ENCODE results near the gene RCC2.
A peak's percentile ranks its signal among the peaks of the same experiment; 100 is the strongest.

The RCC2 gene

DNA sequence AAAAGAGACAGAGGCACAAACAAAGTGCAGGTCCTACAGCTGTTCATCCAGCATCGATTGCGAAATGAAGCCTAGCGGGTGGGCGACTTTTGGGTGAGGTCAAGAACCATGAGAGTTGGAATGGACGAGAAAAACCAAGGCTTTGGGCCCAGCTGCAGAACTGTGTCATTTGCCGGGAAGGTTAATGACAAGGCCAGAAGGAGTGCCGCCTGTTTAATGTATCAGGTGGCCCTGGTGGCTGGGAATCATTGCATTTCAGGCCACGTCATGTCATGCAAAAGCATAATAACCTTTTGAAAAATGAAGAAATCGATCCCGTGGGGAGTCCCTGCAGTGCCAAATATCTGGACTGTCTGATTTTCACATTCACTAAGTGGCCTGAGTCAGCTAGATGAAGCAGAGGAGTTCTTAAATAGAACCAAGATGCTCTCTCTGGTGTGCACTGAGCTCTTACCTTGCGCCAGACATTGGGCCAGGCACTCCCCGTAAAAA is 8.1 kb upstream of the RCC2 start:
- DNase-seq (ENCODE audit: low read depth in 2 of 2, low spot score in 1 of 2) = no peak

DNA sequence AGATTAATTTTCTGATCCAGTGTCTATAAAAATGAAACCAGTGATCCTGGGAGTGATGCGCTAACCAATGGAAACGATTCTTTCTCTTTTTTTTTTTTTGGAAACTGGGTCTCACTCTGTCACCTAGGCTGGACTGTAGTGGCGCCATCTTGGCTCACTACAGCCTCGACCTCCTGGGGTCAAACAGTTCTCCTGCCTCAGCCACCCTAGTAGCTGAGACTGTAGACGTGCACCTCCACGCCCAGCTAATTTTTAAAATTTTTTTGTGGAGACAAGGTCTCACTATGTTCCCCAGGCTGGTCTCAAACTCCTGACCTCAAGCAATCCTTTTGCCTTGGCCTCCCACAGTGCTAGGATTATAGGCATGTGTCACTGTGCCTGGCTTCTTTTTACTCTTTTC is 3.4 kb upstream of the RCC2 start:
- no peak for DNase-seq (ENCODE audit: low read depth in 2 of 2, low spot score in 1 of 2)

DNA sequence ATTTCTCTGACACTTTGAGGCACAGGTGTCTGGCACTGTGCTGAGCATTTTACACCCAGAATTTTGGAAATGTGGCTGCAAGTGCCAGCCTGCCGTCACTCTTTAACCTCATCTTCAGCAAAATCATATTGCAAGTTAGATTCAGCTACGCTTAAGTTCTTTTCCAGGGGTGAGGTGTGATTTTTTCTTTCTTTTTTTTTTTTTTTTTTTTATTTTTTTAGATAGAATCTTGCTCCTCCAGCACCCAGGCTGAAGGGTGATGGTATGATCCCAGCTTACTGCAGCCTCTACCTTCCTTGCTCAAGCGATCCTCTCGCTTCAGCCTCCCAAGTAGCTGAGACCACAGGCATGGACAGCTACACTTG is 2.5 kb upstream of the RCC2 start:
- no peak for DNase-seq (ENCODE audit: low read depth in 2 of 2, low spot score in 1 of 2)

- no peak for DNase-seq (ENCODE audit: low read depth in 2 of 2, low spot score in 1 of 2)
Observed at GRCh38 chr1:17441265-17441992, 2.0 kb upstream of the RCC2 start.

DNA sequence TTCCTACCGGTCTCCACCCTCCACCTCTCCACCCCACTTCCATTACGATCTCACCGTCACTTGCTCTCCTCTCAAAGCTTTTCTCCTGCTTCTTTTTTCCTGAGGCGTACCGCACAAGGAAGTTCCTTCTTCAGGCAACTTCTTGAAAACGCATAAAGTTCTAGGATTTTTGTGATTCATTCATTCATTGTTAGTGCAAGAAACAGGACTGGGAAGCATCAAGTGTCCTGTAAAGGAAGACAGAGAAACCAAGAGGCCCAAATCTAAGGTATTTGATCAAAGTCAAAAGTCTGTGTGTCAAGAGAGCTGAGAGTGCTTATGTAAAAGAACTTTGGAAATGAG is 1.3 kb upstream of the RCC2 start:
- no peak for DNase-seq (ENCODE audit: low read depth in 2 of 2, low spot score in 1 of 2)

DNA sequence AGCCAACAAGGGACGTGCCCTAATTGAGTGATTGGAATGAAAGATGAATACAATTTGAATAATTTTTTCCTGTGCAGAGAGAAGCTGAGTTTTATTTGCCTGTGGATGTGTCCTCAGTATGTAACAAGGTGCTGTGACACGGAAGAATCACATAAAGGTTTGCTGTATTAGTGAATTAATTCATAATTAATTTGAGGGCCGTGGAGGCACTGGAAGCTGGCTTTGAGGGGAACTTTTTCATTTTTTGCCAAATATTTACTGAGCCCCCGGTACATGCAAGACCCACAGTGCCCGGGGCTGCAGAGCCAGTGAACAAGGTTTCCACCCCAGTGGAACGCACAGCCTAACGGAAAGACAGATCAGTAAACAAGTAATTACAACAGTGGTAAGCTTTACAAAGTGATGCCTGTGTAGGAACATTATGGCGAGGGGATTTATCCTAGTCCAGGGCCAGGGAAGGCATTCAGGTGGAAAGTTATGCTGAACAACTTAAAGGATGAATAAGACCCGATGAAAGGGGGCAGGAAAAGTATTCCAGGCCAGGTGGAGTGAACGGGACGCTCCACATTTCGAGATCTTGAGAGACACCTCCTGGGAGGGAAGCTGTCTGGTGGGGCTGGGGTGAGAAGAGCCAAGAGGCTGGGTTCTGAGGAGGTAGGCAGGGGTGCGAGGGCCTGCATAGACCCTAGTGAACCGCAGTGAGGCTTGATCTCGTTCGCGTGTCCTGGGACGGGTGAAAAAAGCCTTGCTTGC is 773 bp upstream of the RCC2 start:
- DNase-seq (ENCODE audit: low read depth in 2 of 2, low spot score in 1 of 2) = no peak

DNA sequence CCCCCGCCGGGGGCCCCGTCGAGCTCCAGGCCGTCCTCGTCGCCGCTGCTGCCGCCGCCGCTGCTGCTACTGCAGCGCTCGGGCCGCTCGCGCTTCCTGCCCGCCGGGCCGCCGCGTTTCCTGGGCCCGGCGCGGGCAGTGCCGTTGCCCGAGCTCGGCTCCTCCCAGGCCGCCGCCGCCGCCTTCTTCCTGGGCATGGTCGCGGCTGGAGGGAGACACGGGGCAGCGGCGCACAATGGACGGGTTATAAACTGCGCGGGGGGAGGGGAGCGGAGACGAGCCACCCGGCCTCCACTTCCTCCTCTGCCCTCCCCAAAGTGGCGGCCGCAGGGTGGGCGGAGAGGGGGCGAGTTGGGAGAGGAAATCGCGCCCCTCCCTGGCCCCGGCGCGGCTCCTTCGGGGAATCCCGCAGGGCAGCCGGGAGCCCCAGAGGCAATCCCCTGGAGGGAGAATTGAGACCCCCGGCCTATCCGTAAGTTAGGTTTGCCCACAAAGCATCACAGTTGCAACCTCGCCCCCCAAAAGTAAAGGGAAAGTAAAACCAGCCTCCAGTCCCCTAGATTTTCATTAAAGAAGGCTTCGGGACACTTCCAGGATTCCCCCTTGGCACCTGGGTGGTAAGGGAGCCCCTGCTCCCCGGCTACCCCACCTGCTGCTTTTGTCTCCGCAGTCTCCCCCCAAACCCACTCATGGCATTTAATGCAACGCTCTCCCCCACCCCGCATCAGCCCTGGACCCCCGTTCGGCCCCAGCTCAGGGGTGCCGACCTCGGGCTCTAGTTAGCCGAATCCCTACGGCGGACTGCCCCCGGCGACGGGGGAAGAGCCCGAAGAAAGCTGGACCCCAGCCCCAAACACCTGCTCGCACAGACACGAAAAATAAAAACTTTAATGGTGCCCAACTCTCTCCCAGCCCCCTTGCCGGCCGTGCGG is 893 bp downstream of the RCC2 start:
- DNase-seq (ENCODE audit: low read depth in 2 of 2, low spot score in 1 of 2) = peak in 1 of 2 donors; percentile 35

DNA sequence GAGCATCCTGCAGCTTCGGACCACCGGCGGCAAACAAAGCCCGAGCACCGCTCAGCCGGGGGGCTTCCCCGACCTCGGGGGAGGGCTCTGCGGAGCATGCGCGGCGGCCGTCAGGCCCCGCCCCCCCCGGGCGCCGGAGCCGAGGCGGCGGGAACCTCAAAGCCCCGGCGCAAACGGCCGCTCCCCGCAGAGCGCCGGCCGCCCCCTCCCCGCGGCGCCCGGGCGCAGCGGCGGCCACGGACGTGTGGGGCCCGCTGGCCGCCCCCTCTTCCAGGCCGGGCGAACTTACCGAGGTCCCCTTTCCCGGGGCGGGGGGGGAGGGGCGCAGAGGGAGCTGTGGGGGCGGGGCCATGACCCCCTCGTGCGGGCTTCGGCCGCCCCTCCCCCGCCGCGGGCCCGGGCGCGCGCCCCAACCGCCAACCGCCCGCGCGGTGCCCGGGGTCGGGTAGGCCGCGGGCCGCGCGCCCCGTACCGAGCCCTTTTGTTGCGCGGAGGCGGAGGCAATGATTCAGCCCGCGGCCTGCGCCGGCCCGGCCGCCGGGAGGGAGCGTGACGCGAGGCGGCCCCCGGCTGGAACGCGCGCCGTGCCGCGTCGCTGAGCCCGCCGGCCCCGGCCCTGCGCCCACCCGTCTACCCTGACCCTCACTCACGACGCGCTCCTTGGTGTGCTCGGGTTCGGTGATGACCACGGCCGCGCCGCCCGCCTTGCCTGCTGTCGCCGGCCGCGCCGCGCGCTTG is 1.7 kb downstream of the RCC2 start:
- DNase-seq (ENCODE audit: low read depth in 2 of 2, low spot score in 1 of 2) = peak in 1 of 2 donors; percentile 15

DNA sequence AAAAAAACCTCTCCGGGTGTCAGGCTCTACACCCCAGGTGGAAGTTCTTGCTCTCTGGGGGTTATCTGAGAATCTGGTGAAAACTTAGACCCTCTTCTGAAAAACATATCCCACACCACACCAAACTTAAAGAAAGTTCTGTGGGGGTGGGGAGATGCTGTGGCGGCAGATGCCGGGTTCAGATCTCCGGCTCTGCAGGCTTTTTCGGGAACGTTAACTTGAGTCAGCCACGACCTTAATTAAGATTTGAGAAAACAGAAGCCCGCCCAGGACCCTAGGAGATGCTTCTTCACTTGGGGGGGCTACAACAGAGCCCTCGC is 2.3 kb downstream of the RCC2 start:
- DNase-seq (ENCODE audit: low read depth in 2 of 2, low spot score in 1 of 2) = no peak

- DNase-seq (ENCODE audit: low read depth in 2 of 2, low spot score in 1 of 2) = no peak
Observed at GRCh38 chr1:17436380-17437174, 2.9 kb downstream of the RCC2 start.

DNA sequence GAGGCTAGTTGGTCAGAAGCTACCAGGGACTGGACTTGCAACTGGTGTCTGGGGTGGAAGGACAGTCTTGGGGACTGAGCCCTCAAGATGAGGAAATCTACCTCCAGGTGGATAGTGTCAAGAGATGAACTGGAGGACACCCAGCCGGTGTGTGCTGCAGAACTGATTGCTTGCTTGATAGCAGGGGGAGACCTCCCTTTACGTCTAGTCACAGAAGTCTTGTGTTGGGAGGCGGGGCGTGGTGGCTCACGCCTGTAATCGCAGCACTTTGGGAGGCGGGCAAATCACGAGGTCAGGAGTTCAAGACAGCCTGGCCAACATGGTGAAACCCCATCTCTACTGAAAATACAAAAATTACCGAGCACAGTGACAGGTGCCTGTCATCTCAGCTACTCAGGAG is 4.9 kb downstream of the RCC2 start:
- no peak for DNase-seq (ENCODE audit: low read depth in 2 of 2, low spot score in 1 of 2)

DNA sequence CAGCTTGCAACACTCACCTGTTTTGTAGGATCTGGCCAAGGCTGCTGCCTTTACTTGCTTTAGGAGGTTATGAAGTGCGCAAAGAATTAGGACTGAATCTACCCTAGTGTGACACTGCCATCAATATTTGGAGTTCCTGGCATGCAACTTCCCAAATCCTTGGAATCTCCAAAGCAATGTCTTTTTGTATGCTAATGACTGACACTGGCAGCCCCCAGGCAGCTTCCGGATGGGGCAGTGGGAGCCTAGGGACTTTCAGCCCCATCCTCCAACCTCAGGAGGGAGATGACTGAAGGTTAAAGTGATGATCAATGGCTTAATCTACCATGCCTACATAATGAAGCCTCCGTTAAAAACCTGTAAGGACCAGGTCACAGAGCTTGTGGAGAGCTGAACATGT is 5.5 kb downstream of the RCC2 start:
- no peak for DNase-seq (ENCODE audit: low read depth in 2 of 2, low spot score in 1 of 2)

GRCh38 chr1:17433261-17433660 is 6.2 kb downstream of the RCC2 start:
- no peak for DNase-seq (ENCODE audit: low read depth in 2 of 2, low spot score in 1 of 2)

GRCh38 chr1:17432412-17432811 is 7.1 kb downstream of the RCC2 start:
- no peak for DNase-seq (ENCODE audit: low read depth in 2 of 2, low spot score in 1 of 2)

- DNase-seq (ENCODE audit: low read depth in 2 of 2, low spot score in 1 of 2) = no peak
Observed at GRCh38 chr1:17429183-17429582, 10.3 kb downstream of the RCC2 start.

GRCh38 chr1:17427696-17428660 is 11.5 kb downstream of the RCC2 start:
- no peak for DNase-seq (ENCODE audit: low read depth in 2 of 2, low spot score in 1 of 2)

DNA sequence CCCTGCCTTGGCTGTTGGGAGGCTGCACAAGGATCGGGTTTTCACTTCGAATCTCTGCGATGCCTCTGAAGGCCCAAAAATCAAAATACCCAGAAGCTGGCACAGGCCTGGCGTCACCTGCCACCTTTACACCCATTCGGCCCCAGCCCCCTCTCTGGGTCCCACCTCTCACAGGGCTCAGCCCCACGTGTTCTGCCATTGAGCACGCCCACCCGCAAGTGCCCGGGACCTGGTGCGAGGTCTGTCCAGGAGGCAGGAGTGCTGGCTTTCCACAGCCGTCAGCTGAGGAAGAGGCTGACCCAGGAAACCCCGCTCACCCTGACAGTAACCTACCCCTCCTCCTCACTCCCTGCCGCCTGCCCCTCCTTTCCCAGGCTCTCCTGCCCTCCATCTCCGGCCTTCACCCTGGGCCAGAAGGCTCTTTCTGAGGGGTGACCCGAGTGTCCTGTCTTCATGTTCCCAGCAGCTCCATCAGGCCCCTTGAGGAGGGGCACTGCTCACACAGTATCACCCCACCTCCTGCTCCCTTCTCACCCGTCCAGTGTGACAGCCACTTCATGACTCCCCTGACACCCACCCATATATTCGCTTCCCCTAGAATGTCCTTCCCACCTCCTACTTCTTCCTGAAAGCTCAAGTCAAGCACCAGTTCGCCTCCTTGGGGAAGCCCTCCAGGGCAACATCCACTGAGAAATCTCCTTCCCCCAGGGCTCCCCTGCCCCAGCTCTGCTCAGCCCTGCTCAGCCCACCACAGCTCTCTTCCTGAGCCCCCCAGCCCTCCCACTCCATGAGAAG is 13.5 kb downstream of the RCC2 start:
- no peak for DNase-seq (ENCODE audit: low read depth in 2 of 2, low spot score in 1 of 2)

GRCh38 chr1:17423781-17424245 is 15.7 kb downstream of the RCC2 start:
- no peak for DNase-seq (ENCODE audit: low read depth in 2 of 2, low spot score in 1 of 2)

Data from stimulated activated CD8-positive, alpha-beta memory T cell treated with anti-CD3 and anti-CD28 coated beads, Interleukin-4, amount 100 ng/mL, for 1 hour (primary cell).